ENCODE measurements around the gene TIMELESS.

- TF ChIP-seq, protein P1, sequence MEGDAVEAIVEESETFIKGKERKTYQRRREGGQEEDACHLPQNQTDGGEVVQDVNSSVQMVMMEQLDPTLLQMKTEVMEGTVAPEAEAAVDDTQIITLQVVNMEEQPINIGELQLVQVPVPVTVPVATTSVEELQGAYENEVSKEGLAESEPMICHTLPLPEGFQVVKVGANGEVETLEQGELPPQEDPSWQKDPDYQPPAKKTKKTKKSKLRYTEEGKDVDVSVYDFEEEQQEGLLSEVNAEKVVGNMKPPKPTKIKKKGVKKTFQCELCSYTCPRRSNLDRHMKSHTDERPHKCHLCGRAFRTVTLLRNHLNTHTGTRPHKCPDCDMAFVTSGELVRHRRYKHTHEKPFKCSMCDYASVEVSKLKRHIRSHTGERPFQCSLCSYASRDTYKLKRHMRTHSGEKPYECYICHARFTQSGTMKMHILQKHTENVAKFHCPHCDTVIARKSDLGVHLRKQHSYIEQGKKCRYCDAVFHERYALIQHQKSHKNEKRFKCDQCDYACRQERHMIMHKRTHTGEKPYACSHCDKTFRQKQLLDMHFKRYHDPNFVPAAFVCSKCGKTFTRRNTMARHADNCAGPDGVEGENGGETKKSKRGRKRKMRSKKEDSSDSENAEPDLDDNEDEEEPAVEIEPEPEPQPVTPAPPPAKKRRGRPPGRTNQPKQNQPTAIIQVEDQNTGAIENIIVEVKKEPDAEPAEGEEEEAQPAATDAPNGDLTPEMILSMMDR (IDR thresholded peaks at IDR 0.05 in 4 of 5, conservative IDR thresholded peaks at IDR 0.05 in 1 of 5): no peak
- no peak for TF ChIP-seq POLR2A (IDR thresholded peaks at IDR 0.05)
Measured at GRCh38 chr12:56382611-56383010, 66.6 kb downstream of the TIMELESS start.

Measured in gastrocnemius medialis (tissue), 4 donors.